Thymus (tissue), 11 donors: ENCODE results near the gene PELI1. TPM values are rescaled to one million over a fixed set of nuclear protein-coding genes. Genes with fewer than 3 reads are reported as not detected.

Experiments used
- DNase-seq, 9 donors: peaks; one replicate each; pipeline ENCODE4 v3.0.0-alpha.2; 2013; ENCODE audit warnings: low spot score in 9 of 9, low read depth in 6 of 9, missing footprints in 1 of 9
- H3K27ac ChIP-seq, 2 donors: one replicate each; pipeline ENCODE4 v1.5.1; 2013; ENCODE audit warnings: control low read depth in 1 of 2, low read depth in 1 of 2, low read length in 1 of 2, mild to moderate bottlenecking in 1 of 2, moderate library complexity in 1 of 2
- H3K27me3 ChIP-seq, 2 donors: one replicate each; pipeline ENCODE4 v1.5.1; 2013; ENCODE audit warnings: low read length in 1 of 2; ENCODE audit not compliant: control insufficient read depth in 2 of 2, insufficient read depth in 1 of 2
- H3K36me3 ChIP-seq, 2 donors: one replicate each; pipeline ENCODE4 v1.5.1; 2013; ENCODE audit warnings: low read length in 1 of 2, mild to moderate bottlenecking in 1 of 2, moderate library complexity in 1 of 2; ENCODE audit not compliant: control insufficient read depth in 2 of 2, insufficient read depth in 2 of 2
- H3K4me1 ChIP-seq, 2 donors: one replicate each; pipeline ENCODE4 v1.5.1; 2013; ENCODE audit warnings: low read length in 2 of 2; ENCODE audit not compliant: control insufficient read depth in 2 of 2, insufficient read depth in 2 of 2
- H3K4me3 ChIP-seq, 2 donors: one replicate each; pipeline ENCODE4 v1.5.1; 2013; ENCODE audit warnings: low read length in 2 of 2, control low read depth in 1 of 2, mild to moderate bottlenecking in 1 of 2
- H3K9me3 ChIP-seq, 2 donors: one replicate each; pipeline ENCODE4 v1.5.1; 2013; ENCODE audit warnings: low read length in 1 of 2, mild to moderate bottlenecking in 1 of 2; ENCODE audit not compliant: control insufficient read depth in 2 of 2, insufficient read depth in 1 of 2
- WGBS: extraction: QIAGEN DNeasy Blood & Tissue Kit; methylation state at CpG from one replicate; pipeline ENCODE4 v1.1.7; 2013; 5-methylcytosine and 5-hydroxymethylcytosine counted together
- polyA plus RNA-seq: library from polyadenylated mRNA; stranded (reverse); fragments of 200-250 nt; gene quantifications from one replicate; pipeline ENCODE4 v1.2.3, GENCODE V29; 2013
- total RNA-seq: library from RNA; stranded (reverse); fragments of 120-200 nt; gene quantifications from one replicate; pipeline ENCODE4 v1.2.4, GENCODE V29; 2013
- donor health status: healthy.

PELI1 gene
- total and polyA plus RNA-seq, 2 donors: 33.9 to 61.2 TPM

DNA sequence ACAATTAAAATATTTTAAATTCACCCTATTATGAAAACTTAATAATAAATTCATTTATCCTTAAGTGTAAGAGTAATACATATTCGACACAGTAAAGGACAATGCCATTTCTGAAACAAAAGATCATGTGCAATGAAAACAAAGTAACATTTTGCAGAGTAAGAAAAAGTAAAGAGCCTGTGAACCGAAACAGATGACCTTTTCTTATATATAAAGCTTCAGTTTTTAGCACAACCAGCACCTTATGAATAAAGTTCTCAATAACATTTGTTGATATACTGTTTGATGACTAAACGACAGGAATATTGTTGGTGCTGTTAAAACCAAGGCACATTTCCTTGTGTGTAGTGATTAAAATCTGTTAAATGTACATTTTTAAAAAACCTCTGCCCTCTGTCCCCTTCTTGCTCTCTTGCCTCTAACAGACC, 1.5 kb downstream of the PELI1 start:
- no peaks in the 10 kb centered on the region for H3K9me3 ChIP-seq
- H3K36me3 ChIP-seq: peaks cover 0 to 12% of the 10 kb centered on the region in 2 donors
- peaks cover 10 to 27% of the 10 kb centered on the region in 2 donors for H3K4me1 ChIP-seq
- no peaks in the 10 kb centered on the region for H3K27me3 ChIP-seq
- peak overlapping the region; percentile 46 to 81 for H3K27ac ChIP-seq
- H3K4me3 ChIP-seq: peak overlapping the region; percentile 73 to 99
- WGBS: 14% methylated on average over 3 of the region's 3 CpGs
- peak in 1 of 9 donors; percentile 22 for DNase-seq

DNA sequence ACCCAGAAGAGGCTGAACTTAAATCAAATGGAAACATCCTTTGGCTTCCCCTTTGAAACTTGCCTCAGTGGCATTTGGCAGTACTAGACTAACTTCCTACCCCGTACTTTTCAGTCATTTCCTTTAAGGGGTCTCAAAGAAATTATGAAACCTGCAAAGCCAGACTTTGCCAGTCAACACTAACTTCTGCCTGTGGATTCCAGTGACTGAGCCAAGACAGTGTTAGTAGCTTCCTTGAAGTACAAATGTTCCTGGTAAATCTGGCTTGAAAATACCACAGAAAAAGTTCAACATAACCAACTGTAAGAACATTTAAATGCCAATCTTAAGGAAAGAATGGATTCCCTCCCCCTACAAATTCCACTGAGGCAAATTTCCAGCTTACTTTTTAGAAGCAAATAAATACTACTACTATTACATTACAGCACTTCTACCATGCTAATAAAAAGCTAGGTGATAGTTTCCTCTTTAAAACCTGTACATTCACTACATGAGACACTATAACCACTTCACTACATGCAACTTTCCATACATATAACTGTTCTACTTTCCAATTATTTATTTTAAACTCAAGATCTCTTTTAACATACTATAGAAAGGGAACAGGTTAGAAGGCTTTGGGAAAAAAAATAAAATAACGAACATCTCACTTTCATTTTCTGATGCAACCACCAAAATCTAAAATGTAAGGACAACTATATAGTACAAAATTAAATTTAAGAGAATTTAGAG, 2.4 kb downstream of the PELI1 start:
- H3K27me3 ChIP-seq: no peaks in the 10 kb centered on the region
- peak in 6 of 9 donors; percentile 46 to 79 (median 57) for DNase-seq
- H3K27ac ChIP-seq: peak overlapping the region; percentile 81 to 83
- H3K4me1 ChIP-seq: peaks cover 10 to 27% of the 10 kb centered on the region in 2 donors
- WGBS: 3% methylated on average over 2 of the region's 2 CpGs
- H3K36me3 ChIP-seq: peaks cover 0 to 12% of the 10 kb centered on the region in 2 donors
- H3K4me3 ChIP-seq: peak overlapping the region; percentile 40 to 73
- H3K9me3 ChIP-seq: no peaks in the 10 kb centered on the region

DNA sequence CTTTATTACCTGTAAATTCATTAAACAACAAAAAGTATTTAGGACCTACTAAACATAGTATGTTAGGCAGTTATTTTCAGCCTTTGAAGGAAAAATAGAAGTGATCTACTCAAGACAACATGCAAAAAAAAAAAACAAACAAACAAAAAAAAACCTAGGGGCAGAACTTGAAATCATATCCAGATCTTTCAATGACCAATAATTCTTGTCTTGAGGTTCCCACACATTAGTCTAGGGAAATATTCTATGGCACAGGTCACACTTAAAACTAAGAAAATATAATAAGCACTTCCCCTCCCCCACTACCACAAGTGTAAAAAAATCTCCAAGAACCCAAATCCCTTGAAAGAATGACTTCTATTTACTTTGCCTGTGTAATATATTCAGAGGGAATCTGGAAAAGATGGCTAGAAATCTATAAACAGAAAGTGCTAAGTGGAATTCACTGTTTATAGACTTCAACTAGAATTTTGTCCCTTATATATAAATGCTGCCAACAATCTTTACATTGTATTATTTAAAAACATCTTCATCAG, 3.5 kb downstream of the PELI1 start:
- H3K27me3 ChIP-seq: no peaks in the 10 kb centered on the region
- H3K4me1 ChIP-seq: peaks cover 6 to 25% of the 10 kb centered on the region in 2 donors
- H3K4me3 ChIP-seq: no peak overlapping the region
- no peak overlapping the region for H3K27ac ChIP-seq
- peaks cover 0 to 12% of the 10 kb centered on the region in 2 donors for H3K36me3 ChIP-seq
- peak in 1 of 9 donors; percentile 40 for DNase-seq
- no peaks in the 10 kb centered on the region for H3K9me3 ChIP-seq

DNA sequence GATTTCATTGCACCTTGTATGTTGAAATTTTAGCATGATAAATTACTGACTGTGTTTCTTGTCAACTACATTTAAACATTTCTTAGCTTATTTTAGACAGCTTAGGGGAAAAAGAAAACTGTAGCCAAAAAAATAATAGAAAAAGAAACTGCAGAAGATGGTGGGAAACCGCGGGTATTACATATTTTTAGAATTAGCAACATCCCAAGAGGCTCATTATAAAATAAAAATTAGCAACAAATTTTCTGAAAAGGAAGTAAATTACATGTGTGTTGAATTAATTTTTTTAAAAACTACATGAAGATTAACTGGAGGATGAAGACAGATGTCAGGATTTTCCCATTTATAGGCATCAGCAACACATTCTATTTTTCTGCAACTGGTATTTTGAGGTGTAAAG, 4.3 kb downstream of the PELI1 start:
- Histone ChIP-seq H3K4me1 (peaks cover 3 to 18% of the 10 kb centered on the region in 2 donors), H3K9me3 (no peaks in the 10 kb centered on the region), H3K27me3 (no peaks in the 10 kb centered on the region), H3K4me3 (no peak overlapping the region), H3K27ac (no peak overlapping the region), H3K36me3 (peaks cover 0 to 12% of the 10 kb centered on the region in 2 donors)
- 92% methylated on average over 2 of the region's 2 CpGs for WGBS
- DNase-seq: no peak

DNA sequence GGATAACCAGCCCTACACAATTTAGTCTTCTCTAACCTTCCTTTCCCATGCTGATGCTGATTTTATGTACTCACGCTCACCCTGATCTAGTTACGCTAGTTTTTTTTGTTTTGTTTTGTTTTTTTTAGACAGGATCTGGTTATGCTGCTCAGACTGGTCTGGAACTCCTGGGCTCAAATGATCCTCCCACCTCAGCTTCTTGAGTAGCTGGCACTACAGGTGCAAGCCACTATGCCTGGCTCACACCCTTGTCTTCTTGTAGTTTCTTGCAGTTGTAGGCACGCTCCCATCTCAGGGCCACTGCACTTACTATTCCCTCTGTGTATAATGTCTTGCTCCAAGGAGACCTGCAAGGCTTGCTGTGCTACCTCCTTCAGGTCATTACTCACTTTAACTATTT, 6.2 kb downstream of the PELI1 start:
- Histone ChIP-seq H3K27ac (peak overlapping the region in 1 of 2 donors; percentile 2), H3K4me3 (no peak overlapping the region), H3K9me3 (no peaks in the 10 kb centered on the region), H3K27me3 (no peaks in the 10 kb centered on the region), H3K36me3 (peaks cover 0 to 12% of the 10 kb centered on the region in 2 donors), H3K4me1 (peaks cover 3 to 14% of the 10 kb centered on the region in 2 donors)
- peak in 1 of 9 donors; percentile 33 for DNase-seq
- WGBS: 96% methylated on average over 3 of the region's 3 CpGs

DNA sequence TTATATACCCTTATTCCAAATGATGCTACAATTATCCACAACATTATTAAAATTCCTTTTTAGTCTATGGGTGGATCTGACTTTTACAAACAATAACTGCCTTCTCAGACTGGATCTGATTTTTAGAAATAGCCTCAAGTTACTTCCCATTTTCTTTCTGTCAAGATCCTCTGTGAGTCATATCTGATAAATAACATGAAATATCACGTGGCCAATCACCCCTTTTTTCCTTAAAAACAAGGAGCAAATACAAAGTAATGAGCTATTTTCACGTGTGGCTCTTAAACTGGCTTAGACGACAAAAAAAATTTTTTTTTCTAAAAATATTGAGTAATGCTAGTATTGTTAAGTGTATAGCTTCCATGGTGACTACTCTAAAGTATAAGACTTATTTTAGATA, 6.7 kb downstream of the PELI1 start:
- H3K36me3 ChIP-seq: peaks cover 0 to 12% of the 10 kb centered on the region in 2 donors
- DNase-seq: no peak
- H3K4me1 ChIP-seq: peaks cover 3 to 14% of the 10 kb centered on the region in 2 donors
- no peak overlapping the region for H3K4me3 ChIP-seq
- 70% methylated on average over 3 of the region's 3 CpGs for WGBS
- no peaks in the 10 kb centered on the region for H3K27me3 ChIP-seq
- no peaks in the 10 kb centered on the region for H3K9me3 ChIP-seq
- H3K27ac ChIP-seq: no peak overlapping the region

DNA sequence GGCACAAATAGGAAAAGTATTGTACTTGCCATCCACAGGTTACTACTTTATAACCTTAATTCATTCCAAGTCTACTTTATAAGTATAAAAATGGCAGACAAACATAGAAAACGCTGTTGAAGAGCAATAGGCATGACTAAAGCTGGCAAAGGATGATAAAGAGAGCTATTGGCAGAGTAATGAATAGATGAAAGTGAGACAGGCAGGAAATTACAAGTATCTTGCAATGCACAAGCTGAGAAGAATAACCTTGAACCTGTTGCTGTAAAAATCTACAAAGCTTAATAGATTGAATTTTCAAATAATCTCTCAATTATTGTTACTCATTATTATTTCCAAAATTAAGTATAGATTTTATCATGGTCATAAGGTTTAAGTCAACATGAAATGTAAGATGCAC, 8.8 kb downstream of the PELI1 start:
- Histone ChIP-seq H3K36me3 (peaks cover 0 to 12% of the 10 kb centered on the region in 2 donors), H3K4me1 (peaks cover 3 to 7% of the 10 kb centered on the region in 2 donors), H3K4me3 (no peak overlapping the region), H3K27ac (no peak overlapping the region), H3K9me3 (no peaks in the 10 kb centered on the region), H3K27me3 (no peaks in the 10 kb centered on the region)
- 94% methylated on average over 1 of the region's 1 CpG for WGBS
- DNase-seq: peak in 1 of 9 donors; percentile 34

DNA sequence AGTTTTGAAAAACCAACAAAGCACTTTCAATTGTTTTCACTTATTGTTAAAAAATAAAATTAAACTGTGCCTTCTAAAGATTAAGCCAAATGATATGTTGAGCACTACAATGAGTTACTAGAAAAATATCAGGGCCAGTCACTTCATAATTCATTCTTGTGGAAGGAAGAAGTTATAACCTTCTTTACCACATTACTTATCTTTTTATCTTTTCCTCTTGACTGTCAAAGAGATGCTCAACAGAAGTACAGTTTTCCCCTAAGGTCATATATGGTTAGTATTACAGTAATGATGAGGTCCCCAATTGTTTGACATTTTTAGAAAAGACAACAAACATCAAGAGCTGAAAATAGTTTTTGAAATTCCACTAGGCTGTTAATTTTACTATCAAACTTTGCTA, 9.4 kb downstream of the PELI1 start:
- Histone ChIP-seq H3K4me1 (peaks cover 3 to 7% of the 10 kb centered on the region in 2 donors), H3K36me3 (peaks cover 0 to 12% of the 10 kb centered on the region in 2 donors), H3K27ac (no peak overlapping the region)

DNA sequence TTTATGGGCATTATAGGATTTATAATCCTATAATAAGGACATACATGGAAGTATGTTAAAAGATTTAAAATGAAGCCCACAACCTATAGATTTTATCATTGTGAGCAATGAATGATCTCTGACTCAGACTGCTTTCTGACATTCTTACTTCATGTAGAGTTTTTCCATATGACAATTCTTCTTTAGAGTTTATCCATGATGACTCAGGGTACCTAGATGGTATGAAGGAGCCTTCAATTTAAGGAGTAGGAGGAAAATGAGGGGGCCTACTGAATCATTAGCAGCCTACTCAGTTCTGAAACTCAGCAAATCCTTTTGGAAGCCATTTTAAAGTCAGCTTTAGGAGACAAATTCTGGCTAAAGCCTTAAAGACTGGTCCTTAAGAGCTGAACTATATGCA, 10.4 kb downstream of the PELI1 start:
- no peak overlapping the region for H3K27ac ChIP-seq
- DNase-seq: no peak
- H3K27me3 ChIP-seq: no peaks in the 10 kb centered on the region
- H3K4me1 ChIP-seq: peaks cover 3 to 7% of the 10 kb centered on the region in 2 donors
- no peaks in the 10 kb centered on the region for H3K9me3 ChIP-seq
- no peak overlapping the region for H3K4me3 ChIP-seq
- peaks cover 0 to 6% of the 10 kb centered on the region in 2 donors for H3K36me3 ChIP-seq

More for the DNA sequence above, 9.4 kb downstream of the PELI1 start:
- Histone ChIP-seq H3K27me3 (no peaks in the 10 kb centered on the region), H3K4me3 (no peak overlapping the region), H3K9me3 (no peaks in the 10 kb centered on the region)
- peak in 1 of 9 donors; percentile 29 for DNase-seq
